GM13976 (cell line): ENCODE data around the gene U2AF1.
"Not testable (repeated sequence)": the region's sequence is repeated elsewhere in the genome, so short reads cannot be mapped to it uniquely, and the experiment has no call there.

Experiments
- DNase-seq: peaks from one replicate; pipeline ENCODE4 v3.0.0; 2012; ENCODE audit warnings: low spot score
- in situ Hi-C: fragments of 300-500 bp; cut with MboI; formaldehyde crosslinking; loops from one replicate; pipeline ENCODE4 v1.12.0; 2022; ENCODE audit warnings: low sequenced_read_pairs, mixed read lengths, inconsistent platforms; ENCODE audit not compliant: unreplicated experiment

The U2AF1 gene

GRCh38 chr21:43089463-43089862, 17.9 kb downstream of the U2AF1 start:
- DNase-seq, in situ Hi-C loops: not testable (repeated sequence)

GRCh38 chr21:43082587-43083300, 24.6 kb downstream of the U2AF1 start:
- DNase-seq, in situ Hi-C loops: not testable (repeated sequence)

GRCh38 chr21:43076643-43077042, 30.7 kb downstream of the U2AF1 start:
- in situ Hi-C loops, DNase-seq: not testable (repeated sequence)

- in situ Hi-C loops, DNase-seq: not testable (repeated sequence)
These were observed 31.2 kb downstream of the U2AF1 start for GRCh38 chr21:43076023-43076637.

- DNase-seq, in situ Hi-C loops: not testable (repeated sequence)
These were observed 32.0 kb downstream of the U2AF1 start, which contains the start of gene CBS for GRCh38 chr21:43075170-43076022. TSS of gene CBS (minus strand) at chr21:43075835. CDS start at chr21:43072193, 3,642 bp downstream.

GRCh38 chr21:43074401-43075169, 32.8 kb downstream of the U2AF1 start:
- in situ Hi-C loops, DNase-seq: not testable (repeated sequence)

- DNase-seq, in situ Hi-C loops: not testable (repeated sequence)
These were observed 34.6 kb downstream of the U2AF1 start for GRCh38 chr21:43072742-43073141.

GRCh38 chr21:43069682-43070081, 37.7 kb downstream of the U2AF1 start:
- DNase-seq, in situ Hi-C loops: not testable (repeated sequence)

- in situ Hi-C loops, DNase-seq: not testable (repeated sequence)
These were observed 39.3 kb downstream of the U2AF1 start for GRCh38 chr21:43068065-43068464.

GRCh38 chr21:43066690-43067089, 40.7 kb downstream of the U2AF1 start:
- in situ Hi-C loops, DNase-seq: not testable (repeated sequence)

GRCh38 chr21:43065991-43066390, 41.4 kb downstream of the U2AF1 start:
- DNase-seq, in situ Hi-C loops: not testable (repeated sequence)

GRCh38 chr21:43064265-43064917, 43.0 kb downstream of the U2AF1 start:
- in situ Hi-C loops, DNase-seq: not testable (repeated sequence)

- DNase-seq, in situ Hi-C loops: not testable (repeated sequence)
These were observed 44.3 kb downstream of the U2AF1 start for GRCh38 chr21:43062955-43063664.

GRCh38 chr21:43053112-43053511, 54.3 kb downstream of the U2AF1 start:
- in situ Hi-C loops, DNase-seq: not testable (repeated sequence)

GRCh38 chr21:43045876-43046821, 61.2 kb downstream of the U2AF1 start:
- in situ Hi-C loops, DNase-seq: not testable (repeated sequence)
